HG03469 (cell line): Measurements from ENCODE around the gene COBLL1.
"Not testable (repeated sequence)": the region's sequence is repeated elsewhere in the genome, so short reads cannot be mapped to it uniquely, and the experiment has no call there.

Experiments
- ATAC-seq: cut with Tn5 transposase; IDR thresholded peaks from one replicate; pipeline ENCODE4 v1.9.1; 2021; ENCODE audit warnings: mild to moderate bottlenecking, moderate library complexity, moderate number of reproducible peaks; ENCODE audit not compliant: unreplicated experiment

COBLL1 gene

DNA sequence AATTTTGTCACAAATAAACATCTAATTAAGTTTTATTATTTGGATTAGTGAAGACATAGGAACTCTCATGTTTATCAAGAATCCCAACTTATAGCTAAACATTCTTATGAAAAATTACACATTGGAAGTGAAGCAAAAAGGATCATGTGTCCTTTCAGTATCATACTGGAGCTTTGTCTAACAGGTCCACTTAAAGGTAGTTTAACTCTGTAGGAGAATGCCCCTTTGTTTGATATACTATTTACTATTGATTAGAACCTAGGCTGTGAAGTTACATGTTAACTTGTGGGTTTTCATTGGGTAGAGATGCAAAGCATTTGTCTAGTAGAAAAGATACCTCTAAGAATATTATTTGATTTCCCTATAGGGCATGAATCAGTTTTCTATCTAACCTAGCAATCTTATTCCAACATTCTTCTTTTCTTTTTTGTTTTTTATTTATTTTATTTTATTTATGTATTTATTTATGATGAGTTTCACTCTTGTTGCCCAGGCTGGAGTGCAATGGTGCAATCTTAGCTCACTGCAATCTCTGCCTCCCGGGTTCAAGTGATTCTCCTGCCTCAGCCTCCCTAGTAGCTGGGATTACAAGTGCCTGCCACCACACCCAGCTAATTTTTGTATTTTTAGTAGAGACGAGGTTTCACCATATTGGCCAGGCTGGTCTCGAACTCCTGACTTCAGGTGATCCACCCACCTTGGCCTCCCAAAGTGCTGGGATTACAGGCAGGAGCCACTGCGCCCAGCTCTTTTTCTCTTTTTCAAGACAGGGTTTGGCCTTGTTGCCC is 18.5 kb upstream of the COBLL1 start:
- ATAC-seq: not testable (repeated sequence)

DNA sequence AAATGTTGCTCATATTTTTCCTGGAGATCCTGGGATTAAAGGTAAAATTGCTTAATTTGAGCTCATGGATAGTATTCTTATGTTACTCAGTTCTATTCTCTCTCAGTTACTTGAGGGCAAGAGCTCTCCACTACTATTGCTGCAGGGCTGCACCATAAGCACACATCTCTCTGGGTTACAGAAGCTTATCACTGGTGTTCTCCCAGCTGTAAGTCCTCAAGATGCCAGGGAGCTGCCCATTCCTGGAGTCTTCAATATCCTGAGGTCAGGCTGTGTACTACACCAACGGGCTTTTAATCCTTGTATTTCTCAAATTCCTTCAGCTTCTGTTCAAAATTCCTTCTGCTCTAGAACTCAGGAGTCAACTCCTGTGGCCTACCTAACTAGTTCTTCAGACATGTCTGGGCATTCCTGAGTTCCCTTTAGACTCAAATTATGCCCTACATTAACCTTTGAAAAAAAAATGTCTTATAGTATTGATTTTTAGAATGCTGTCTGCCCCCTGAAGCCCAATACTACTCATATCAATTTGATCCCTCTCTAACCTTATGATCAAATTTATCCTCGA is 17.7 kb upstream of the COBLL1 start:
- ATAC-seq: no peak

DNA sequence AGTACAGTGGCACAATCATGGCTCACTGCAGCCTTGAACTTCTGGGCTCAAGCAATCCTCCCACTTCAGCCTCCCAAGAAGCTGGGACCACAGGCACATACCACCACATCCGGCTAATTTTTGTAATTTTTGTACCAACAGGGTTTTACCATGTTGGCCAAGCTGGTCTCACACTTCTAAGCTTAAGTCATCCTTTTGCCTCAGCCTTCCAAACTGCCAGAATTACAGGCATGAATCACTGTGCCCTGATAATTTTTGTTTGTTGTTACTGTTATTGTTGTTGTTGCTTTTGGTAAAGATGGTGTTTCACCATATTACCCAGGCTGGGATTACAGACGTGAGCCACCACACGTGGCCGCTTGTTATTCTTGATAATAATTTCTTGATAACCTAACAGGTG is 10.5 kb upstream of the COBLL1 start:
- ATAC-seq: no peak

DNA sequence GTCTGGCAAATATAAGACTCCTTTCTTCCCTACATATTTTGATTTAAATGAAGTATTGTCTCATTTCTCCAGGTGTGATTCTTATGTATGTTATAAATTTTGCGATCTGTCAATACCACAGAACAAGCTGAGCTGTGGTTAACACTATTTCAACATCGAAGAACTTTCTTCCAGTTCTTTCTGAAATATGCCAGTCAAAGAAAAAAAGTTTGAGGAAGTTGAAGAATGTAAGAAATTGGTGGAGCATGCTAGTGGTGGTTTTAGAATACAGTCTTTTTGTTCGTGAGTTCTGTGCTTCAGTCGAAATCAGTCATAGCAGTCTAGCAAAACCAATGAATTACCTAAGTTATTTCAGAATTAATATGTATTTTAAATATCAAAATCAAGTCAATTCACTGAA is 8.6 kb upstream of the COBLL1 start:
- ATAC-seq: no peak

DNA sequence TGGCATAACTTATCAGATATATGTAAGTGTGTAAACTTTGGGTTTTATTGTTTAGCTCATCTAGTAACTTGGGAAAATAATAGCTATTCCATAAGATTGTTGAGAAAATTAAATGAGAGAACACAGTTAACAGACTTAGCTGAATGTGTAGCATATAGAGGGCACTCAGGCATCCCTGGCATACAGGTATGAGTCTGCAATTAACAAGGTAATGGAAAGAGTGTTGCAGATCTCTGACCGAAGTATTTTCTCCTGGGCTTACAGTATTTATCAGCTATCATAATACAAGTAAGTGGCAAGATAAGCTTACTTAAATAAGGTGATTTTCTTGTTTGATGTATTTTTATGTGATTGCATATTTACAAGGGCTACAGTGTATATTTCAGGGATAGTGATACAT is 7.9 kb upstream of the COBLL1 start:
- ATAC-seq: no peak

DNA sequence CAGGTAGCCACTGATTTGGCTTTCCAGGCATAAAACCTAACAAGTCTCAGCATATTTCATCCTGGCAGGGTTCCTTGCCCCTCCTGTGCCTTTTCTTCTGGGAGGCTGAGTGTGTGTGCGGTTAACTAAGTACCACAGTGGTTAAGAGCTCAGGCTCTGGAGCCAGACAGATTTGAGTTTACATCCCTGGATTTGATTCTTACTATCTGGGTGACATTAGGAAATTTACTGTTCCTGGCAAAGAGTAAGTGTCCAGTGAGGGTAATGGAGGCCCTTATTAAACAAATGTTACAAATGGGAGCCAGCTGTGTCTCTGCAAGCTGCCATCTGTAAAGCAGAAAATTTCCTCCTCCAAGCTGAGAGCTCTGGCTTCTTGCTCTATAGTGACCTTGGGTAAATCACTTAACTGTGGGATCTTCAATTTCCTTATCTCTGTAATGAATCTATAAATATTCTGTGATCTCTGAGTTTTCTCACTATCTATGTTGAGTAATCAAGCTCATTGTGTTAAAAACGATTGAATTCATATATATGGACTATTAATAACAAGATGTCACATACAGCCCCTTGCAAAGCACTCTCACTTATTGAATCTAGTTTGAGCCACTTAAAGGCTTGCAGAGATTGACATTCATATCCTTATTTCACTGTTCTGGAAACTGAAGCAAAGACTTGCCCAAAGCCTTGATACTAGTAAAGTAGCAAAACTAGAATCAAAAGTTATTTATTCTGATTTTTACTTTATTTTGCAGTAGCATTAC is 6.5 kb upstream of the COBLL1 start:
- ATAC-seq: no peak

DNA sequence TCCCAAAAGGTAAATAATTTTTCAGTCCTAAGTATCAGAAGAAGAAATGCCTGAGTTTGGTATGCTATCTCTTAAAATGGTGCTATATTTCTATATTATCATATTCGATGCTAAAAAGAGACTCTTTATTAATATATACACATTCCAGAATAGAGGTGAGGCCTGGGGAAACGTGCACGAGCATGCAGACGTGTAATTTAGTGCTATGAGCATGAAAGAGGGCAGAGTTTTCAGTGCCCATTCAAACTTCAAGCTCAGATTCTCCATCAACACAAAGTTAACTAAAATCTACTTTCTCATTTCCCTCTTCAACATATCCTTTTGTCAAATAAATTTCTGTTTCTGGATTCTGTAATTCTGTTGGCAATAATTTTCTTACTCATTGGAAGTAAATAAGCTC is 5.7 kb upstream of the COBLL1 start:
- no peak for ATAC-seq

DNA sequence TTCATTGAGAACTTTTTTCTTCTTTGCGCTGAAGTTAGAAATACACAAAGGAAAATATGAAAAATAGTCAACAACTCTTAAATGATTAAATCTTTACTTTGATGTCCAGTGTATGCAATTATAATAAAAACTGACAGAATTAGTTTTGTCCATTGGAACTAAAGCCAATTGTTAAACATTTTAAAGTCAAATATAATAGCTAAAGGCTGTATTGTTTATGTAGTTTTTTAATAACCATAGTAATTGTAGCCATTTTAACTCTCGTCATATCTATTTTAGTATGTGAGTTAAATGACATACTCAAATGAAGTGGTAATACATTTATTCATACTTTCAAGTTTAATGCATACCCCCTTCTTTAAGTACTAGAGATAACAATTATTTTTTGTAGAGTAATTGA is 4.7 kb upstream of the COBLL1 start:
- ATAC-seq: no peak

DNA sequence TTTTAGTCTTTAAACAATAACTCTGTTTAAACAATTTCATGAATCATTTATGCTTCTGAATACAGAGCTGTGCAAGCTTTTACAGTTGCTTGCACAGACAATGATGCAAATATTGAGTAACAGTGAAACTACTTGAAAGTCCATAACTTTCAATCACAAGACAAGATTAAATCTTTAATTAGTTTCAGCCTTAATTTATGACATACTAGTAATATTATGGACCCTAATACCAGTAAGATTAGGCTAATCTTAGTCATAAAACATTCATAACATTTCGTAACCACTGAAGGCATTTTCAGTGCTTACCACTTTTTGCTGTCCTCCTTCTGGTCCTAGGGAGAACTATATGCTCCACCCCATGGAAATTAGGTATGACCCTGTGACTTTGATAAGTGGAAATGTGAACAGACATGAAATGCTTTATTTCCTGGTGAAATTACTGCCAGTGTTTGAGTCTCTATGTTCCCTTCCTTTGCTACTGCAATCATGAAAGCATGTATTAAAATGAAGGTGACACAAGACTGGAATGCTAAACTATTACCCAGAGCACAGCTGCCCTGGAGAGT is 1.8 kb upstream of the COBLL1 start:
- no peak for ATAC-seq

DNA sequence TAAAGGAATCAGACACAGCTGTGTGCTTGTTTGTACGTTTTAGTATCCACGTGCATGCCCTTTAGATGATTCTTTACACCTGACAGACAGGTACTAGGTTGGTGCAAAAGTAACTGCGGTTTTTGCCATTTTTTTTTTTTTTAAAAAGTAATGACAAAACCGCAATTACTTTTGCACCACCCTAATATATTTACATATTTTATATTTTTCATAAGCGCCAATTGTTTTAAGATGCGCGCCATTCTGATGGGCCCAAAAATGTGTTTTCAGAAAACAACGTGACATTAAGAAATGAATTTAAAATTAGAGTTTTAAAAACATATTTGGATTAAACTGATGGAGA is 972 bp upstream of the COBLL1 start:
- no peak for ATAC-seq

DNA sequence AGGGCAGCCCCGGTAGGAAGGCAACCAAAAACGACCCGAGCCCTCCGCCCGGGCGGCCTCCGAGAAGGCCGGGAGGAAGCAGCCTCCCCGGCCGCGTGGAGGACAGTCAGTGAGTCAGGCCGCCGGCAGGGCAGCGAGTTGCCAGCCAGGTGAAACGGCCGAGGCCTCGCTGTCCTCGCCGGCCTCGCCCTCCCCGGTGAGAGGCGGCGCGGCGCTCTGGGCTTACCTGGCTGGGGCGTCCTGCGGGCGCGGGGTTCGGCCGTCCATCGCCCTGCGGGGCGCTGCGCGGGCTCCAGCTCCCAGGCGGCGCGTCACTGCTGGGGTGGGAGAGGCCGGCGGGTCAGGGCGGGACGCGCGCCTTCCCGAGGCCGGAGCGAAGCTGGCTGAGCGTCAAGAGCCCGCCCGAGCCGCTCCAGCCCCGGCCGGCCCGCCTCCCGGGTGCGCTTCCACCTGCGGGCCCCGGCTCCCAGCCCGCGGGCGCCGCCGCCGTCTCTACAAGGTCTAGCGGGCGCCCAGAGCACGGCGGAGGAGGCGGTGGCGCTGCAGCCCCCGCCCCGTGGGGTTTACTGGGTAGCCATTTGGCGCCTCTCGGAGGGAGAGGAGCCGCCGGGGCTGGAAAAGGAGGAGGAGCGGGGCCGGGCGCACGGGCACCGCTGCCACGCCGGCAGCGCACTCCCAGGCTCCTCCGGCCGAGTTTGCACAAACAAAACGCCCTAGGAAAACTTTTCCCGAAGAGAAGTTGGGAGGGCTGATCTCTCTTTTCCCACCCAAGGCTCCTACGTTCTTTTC is 499 bp downstream of the COBLL1 start:
- ATAC-seq: no peak

DNA sequence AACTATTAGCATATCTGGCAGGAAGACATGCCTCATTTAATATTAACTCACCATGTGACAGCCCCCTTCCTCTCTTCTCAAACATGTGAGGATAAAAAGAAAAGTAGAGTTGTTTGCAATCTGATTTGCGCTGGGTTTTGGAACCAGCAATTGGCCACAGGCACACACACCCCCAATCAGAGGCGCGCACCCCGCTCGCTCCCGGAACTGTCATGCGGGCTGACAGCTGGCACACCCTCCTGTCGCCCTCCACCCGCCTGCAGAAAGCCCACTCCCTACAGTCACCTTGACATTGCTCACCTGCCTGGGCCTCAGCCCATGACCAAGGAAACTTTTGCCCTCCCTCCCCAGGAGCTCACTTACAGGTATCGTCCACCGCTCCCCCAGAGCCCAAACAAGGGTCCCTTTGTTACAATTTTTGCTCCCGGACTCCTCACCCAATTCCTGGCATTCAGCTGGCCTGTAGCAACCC is 1.1 kb downstream of the COBLL1 start:
- no peak for ATAC-seq

DNA sequence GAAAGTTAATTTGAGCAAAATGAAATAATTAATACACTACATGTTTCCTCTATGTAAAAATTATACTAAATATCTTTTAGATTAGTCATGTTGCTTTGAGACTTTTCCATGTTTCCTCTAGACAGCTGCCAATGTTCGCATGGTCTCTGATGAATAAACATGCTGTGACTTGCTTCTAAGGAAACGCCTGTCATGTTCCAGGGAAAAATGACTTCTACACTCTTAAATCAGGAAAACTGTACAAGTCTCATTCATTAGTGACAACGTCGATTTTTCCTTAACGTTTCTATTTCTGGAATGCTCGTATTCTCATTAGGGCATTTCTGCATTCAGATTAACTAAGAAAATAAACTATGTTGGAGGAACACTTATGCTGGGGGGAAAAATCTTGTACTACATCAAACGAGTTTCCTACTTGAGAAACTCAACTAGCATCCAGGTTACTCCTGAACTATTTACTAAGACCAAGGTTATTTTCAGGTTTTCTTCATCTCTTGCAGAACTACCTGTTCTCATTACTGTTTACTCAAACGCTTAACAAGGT is 1.6 kb downstream of the COBLL1 start:
- no peak for ATAC-seq

DNA sequence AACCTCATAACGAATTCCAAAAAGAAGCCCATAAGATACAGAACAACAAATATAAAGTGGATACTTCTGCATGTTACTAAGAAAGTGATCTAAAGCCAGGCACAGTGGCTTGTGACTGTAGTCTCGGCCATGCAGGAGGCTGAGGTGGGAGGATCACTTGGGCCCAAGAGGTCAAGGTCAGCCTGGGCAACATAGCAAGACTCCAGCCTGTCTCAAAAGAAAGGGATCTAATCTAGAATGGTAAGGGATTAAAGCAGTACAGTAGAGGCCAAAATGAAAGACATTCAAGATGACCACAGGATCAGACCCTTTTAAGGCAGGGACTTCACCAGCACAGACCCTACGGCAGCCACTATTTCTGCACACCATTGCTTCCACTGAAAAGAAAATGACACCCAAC is 3.8 kb downstream of the COBLL1 start:
- no peak for ATAC-seq

DNA sequence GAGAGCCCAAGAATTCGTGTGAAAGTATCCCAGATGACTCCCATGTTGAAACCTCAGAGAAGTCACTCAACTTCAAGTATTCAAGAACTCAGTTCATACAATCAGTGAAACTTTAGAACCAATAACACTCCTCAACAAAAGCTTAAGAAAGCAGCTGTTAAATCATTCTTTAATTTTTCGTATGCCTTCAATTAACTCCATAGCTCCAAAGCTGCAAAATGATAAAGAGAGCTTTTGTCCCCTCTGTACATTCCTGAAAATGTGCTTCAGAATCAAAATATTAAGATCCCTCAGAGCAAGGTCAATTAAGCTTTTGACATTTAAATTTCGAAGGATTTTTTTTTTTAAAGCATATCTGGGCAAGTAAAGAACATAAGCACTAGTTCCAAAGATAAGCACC is 4.7 kb downstream of the COBLL1 start:
- ATAC-seq: no peak

DNA sequence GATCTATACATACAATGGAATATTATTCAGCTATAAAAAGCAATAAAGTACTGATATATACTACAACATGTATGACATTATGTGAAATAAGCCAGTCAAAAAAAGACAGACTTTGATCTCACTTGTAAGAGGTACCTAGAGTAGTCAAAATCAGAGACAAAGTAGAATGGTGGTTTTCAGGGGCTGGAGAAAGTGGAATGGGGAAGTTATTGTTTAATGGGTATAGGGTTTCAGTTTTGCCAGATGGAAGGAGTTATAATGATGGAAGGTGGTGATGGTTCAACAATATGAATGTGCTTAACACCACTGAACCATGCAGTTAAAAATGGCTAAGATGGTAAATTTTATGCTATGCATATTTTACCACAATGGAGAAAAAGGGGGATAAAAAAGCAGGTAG is 6.3 kb downstream of the COBLL1 start:
- no peak for ATAC-seq

DNA sequence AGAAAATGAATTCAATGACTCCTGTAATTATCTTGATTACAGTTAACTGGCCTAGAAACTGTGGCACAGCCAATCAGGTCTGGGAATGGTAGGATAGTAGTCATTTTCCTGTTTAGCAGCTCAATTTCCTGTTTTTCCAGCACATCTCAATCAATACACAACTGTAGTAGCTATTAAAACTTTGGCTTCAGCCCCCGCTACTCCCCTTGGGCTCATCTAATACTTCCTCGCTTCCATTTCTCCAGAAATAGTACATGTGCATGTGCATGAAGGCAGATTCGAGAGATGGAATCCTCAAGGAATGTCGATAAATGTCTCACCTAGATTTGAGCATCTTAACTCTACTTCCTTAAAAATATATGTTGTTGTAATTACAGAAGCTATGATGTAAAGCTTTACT is 9.7 kb downstream of the COBLL1 start:
- no peak for ATAC-seq

DNA sequence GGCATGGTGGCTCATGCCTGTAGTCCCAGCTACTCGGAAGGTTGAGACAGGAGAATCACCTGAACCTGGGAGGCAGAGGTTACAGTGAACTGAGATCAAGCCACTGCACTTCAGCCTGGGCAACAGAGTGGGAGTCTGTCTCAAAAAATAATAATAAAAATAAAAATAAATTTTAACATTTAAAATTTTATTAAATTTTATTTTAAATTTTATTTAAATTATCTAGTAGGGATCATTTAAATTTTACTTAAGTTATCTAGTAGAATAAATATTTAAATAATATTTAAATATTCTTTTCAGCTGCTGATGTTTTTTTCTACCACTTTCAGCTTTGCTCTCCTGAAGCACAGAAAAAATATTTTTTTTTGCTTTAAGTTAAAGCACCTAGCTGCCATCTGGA is 10.4 kb downstream of the COBLL1 start:
- ATAC-seq: no peak

DNA sequence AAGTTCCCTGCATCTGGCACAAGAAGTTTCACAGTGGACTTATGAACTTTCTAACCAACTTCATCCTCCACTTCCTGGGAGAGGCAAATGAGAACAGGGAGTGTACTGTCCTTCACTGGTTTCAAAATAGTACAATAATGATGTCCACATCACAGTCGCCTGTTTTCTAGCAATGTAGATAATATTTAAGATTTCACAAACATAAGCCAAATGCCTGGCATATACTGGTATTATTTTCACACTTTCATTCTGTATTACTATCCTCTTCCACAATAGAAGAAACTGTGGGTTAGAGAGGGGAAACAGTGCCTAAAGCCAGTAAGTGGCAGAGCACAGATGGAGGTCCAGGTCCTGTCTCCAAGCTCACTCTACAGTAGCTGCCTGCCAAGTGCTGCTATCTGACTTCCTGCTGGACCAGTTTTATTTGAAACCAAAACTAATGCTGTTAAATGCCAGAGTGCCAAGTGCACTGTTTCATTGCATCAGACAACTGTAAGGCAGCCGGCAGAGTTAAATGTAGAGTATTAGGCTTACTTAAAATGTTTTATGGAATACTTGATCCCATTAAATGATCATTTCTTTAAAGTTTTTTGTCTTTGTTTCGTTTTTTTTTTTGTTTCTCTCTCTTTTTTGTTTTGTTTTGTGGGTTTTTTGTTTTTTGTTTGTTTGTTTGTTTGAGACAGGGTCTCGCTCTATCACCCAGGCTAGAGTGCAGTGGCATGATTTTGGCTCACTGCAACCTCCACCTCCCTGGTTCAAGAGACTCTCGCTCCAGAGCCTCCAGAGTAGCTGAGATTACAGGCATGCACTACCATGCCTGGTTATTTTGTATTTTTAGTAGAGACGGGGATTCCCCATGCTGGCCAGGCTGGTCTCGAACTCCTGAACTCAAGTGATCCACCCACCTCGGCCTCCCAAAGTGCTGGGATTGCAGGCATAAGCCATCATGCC is 15.1 kb downstream of the COBLL1 start:
- ATAC-seq: no peak

DNA sequence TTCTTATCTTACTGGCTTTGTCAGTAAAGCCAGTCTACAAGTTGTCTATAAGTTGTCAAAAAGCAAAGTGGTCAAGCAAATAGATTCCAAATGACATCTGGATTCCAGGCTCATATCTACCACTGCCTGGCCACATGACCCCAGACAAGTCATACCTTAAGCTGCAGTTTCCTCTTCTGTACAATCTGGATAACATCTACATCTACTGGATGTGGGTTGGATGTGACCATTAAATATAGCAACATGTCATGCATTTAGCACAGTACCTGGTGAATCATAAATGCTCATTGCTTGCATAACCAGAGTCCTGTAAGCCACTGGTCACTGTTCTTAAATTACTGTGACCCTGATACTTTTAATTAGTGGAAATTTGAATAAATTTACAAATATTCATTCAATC is 16.8 kb downstream of the COBLL1 start:
- ATAC-seq: no peak
